Measurements from ENCODE around the gene RUNX1. TPM values are rescaled to one million over a fixed set of nuclear protein-coding genes. Genes with fewer than 3 reads are reported as not detected.
"Not testable (repeated sequence)": the region's sequence is repeated elsewhere in the genome, so short reads cannot be mapped to it uniquely, and the experiment has no call there.

Gene RUNX1
- total and polyA plus RNA-seq, 2 donors (not counting 3 experiments of a cell fraction or from before 2014, with no cell fraction given), result 4.6 to 17.9 TPM

DNA sequence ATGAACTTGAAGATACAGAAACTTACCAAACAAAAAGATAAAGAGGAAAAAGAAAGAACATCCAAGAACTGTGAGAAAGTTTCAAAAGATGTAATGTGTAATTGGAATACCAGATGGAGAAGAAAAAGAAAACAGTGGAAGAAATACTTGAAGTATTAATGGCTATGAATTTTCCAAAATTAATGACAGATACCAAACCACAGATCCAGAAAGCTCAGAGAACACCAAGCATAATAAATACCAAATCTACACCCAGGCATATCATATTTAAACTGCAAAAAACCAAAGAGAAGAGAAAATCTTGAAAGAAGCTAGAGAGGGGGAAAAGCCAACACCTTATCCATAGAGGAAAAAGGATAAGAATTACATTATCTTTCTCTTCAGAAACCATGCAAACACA, 243.9 kb downstream of the RUNX1 start:
- peaks cover 27% of the 10 kb centered on the region for H3K4me1 ChIP-seq (ENCODE audit: control insufficient read depth, extremely low read depth, insufficient read depth, low read length)
- peaks cover 33% of the 10 kb centered on the region for H3K79me2 ChIP-seq (ENCODE audit: control insufficient read depth, insufficient read depth, low read length)
- CTCF ChIA-PET, result interaction anchor here (0.7 kb wide), 1 partner anchor 77 kb away, joined by 4 read pairs; no protein-coding TSS in a partner anchor

GRCh38 chr21:34804584-34804983, 244.5 kb downstream of the RUNX1 start:
- H2AFZ ChIP-seq (ENCODE audit: low read depth, low read length); H3K27ac ChIP-seq (ENCODE audit: insufficient read depth, low read depth, low read length); H3K9ac ChIP-seq (replicated peaks; ENCODE audit: extremely low read depth, insufficient read depth, low read length); DNase-seq (ENCODE audit: low read depth, low spot score); H3K9me3 ChIP-seq (replicated peaks; ENCODE audit: control insufficient read depth, insufficient read depth, low read length); H3K27me3 ChIP-seq (ENCODE audit: control insufficient read depth in 2 of 2, insufficient read depth in 2 of 2, low read length in 2 of 2); BruUV-seq (replicated peaks); FAIRE-seq; H3K4me2 ChIP-seq (ENCODE audit: insufficient read depth, low read length); dilution Hi-C loops (cut with MboI; ENCODE audit: extremely low pct_ligation_motif_present, low sequenced_read_pairs); H3K36me3 ChIP-seq (ENCODE audit: control insufficient read depth in 2 of 2, extremely low read depth in 1 of 2, insufficient read depth in 2 of 2, low read length in 2 of 2); H3K9me1 ChIP-seq (replicated peaks; ENCODE audit: control insufficient read depth, extremely low read depth, insufficient read depth, low read length); H4K20me1 ChIP-seq (replicated peaks; ENCODE audit: control insufficient read depth, extremely low read depth, insufficient read depth, low read length); H3K4me3 ChIP-seq (replicated peaks in 1 of 3; ENCODE audit: insufficient read depth in 1 of 3, low read depth in 1 of 3, low read length in 3 of 3): not testable (repeated sequence)
- ChIA-PET POLR2A (interaction anchor here (1.0 kb wide), 1 partner anchor 42 kb away, joined by 3 read pairs; no protein-coding TSS in a partner anchor), CTCF (interaction anchor here (0.7 to 1.3 kb wide), 2 partner anchors 54 to 78 kb away, joined by 4 read pairs; no protein-coding TSS in a partner anchor)
- Histone ChIP-seq H3K4me1 (ENCODE audit: control insufficient read depth, extremely low read depth, insufficient read depth, low read length) (peaks cover 26% of the 10 kb centered on the region), H3K79me2 (ENCODE audit: control insufficient read depth, insufficient read depth, low read length) (peaks cover 33% of the 10 kb centered on the region)
- intact Hi-C loops (cut with micrococcal nuclease), result loop anchor here (10.0 kb wide), 1 partner anchor 450 kb away; no protein-coding TSS in a partner anchor

More for the DNA sequence above, 243.9 kb downstream of the RUNX1 start:
- intact Hi-C loops (cut with micrococcal nuclease) (loop anchor here (5.0 to 10.0 kb wide), 3 partner anchors 242 to 572 kb away; partner anchors contain the start of gene RUNX1), dilution Hi-C loops (cut with MboI; ENCODE audit: extremely low pct_ligation_motif_present, low sequenced_read_pairs) (no loop called here)
- H2AFZ ChIP-seq (ENCODE audit: low read depth, low read length), result no peak overlapping the region
- TF ChIP-seq, protein P1, sequence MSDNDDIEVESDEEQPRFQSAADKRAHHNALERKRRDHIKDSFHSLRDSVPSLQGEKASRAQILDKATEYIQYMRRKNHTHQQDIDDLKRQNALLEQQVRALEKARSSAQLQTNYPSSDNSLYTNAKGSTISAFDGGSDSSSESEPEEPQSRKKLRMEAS (IDR thresholded peaks at IDR 0.05; ENCODE audit: insufficient read depth, insufficient read length), result no peak
- no peak for TF ChIP-seq POLR2A (IDR thresholded peaks at IDR 0.05; ENCODE audit: low read depth, low read length)
- TF ChIP-seq GATA2 (IDR thresholded peaks at IDR 0.05; ENCODE audit: insufficient read depth, insufficient read length, low read depth, low read length), result no peak
- no peak for TF ChIP-seq CTCF (IDR thresholded peaks at IDR 0.05; ENCODE audit: extremely low read depth in 1 of 2, insufficient read depth in 1 of 2, low read depth in 1 of 2, low read length in 2 of 2)
- no peak for TF ChIP-seq POLR2AphosphoS5 (IDR thresholded peaks at IDR 0.05; ENCODE audit: insufficient read depth, low read depth, low read length)
- no peak for TF ChIP-seq EZH2 (IDR thresholded peaks at IDR 0.05; ENCODE audit: borderline replicate concordance, low read depth, low read length, severe bottlenecking)
- no peak for TF ChIP-seq MYC (IDR thresholded peaks at IDR 0.05; ENCODE audit: low read depth, low read length)
- TF ChIP-seq JUN (IDR thresholded peaks at IDR 0.05; ENCODE audit: borderline replicate concordance, insufficient read depth, insufficient read length, low read depth), result no peak
- no peak for TF ChIP-seq FOS (IDR thresholded peaks at IDR 0.05; ENCODE audit: borderline replicate concordance, insufficient read depth, low read length)
- H3K9me3 ChIP-seq (replicated peaks; ENCODE audit: control insufficient read depth, insufficient read depth, low read length), result no peaks in the 10 kb centered on the region
- H3K36me3 ChIP-seq (ENCODE audit: control insufficient read depth in 2 of 2, extremely low read depth in 1 of 2, insufficient read depth in 2 of 2, low read length in 2 of 2), result no peaks in the 10 kb centered on the region
- no peak overlapping the region for H3K4me2 ChIP-seq (ENCODE audit: insufficient read depth, low read length)
- H3K9me1 ChIP-seq (replicated peaks; ENCODE audit: control insufficient read depth, extremely low read depth, insufficient read depth, low read length), result no peaks in the 10 kb centered on the region
- FAIRE-seq (no peak), DNase-seq (ENCODE audit: low read depth, low spot score) (no peak)
- no peaks in the 10 kb centered on the region for H4K20me1 ChIP-seq (replicated peaks; ENCODE audit: control insufficient read depth, extremely low read depth, insufficient read depth, low read length)
- no peak overlapping the region for H3K4me3 ChIP-seq (replicated peaks in 1 of 3; ENCODE audit: insufficient read depth in 1 of 3, low read depth in 1 of 3, low read length in 3 of 3)
- POLR2A ChIA-PET, result no interaction called here
- no peak overlapping the region for H3K9ac ChIP-seq (replicated peaks; ENCODE audit: extremely low read depth, insufficient read depth, low read length)
- BruUV-seq (replicated peaks), result no TSS peak
- no peaks in the 10 kb centered on the region for H3K27me3 ChIP-seq (ENCODE audit: control insufficient read depth in 2 of 2, insufficient read depth in 2 of 2, low read length in 2 of 2)
- H3K27ac ChIP-seq (ENCODE audit: insufficient read depth, low read depth, low read length), result no peak overlapping the region

Data from endothelial cell of umbilical vein (primary cell).